ENCODE results near the gene MVP. TPM values are rescaled to one million over a fixed set of nuclear protein-coding genes. Genes with fewer than 3 reads are reported as not detected.

The MVP gene
- polyA plus RNA-seq, 1 donor from 2014 or later = 2.5 TPM

GRCh38 chr16:29839822-29840221 is 19.6 kb downstream of the MVP start:
- Histone ChIP-seq H3K9me3 (ENCODE audit: low read length) (no peaks in the 10 kb centered on the region), H3K9ac (ENCODE audit: low read length) (no peak overlapping the region), H3K4me3 (ENCODE audit: low read length) (no peak overlapping the region), H3F3A (ENCODE audit: insufficient read depth, low read length, poor library complexity, severe bottlenecking) (no peaks in the 10 kb centered on the region), H3K27me3 (ENCODE audit: insufficient read depth, low read depth, low read length) (no peaks in the 10 kb centered on the region), H3K9me2 (ENCODE audit: insufficient read depth, low read length) (no peaks in the 10 kb centered on the region), H4K20me1 (ENCODE audit: insufficient read depth) (no peaks in the 10 kb centered on the region), H3K79me2 (replicated peaks; ENCODE audit: insufficient read depth, low read length) (no peaks in the 10 kb centered on the region), H3K4me2 (ENCODE audit: low read length) (no peak overlapping the region), H3K36me3 (ENCODE audit: insufficient read depth, low read length) (no peaks in the 10 kb centered on the region), H3K27ac (ENCODE audit: low read length) (no peak overlapping the region), H2AFZ (ENCODE audit: low read depth, low read length) (no peak overlapping the region)
- TF ChIP-seq, protein P1, sequence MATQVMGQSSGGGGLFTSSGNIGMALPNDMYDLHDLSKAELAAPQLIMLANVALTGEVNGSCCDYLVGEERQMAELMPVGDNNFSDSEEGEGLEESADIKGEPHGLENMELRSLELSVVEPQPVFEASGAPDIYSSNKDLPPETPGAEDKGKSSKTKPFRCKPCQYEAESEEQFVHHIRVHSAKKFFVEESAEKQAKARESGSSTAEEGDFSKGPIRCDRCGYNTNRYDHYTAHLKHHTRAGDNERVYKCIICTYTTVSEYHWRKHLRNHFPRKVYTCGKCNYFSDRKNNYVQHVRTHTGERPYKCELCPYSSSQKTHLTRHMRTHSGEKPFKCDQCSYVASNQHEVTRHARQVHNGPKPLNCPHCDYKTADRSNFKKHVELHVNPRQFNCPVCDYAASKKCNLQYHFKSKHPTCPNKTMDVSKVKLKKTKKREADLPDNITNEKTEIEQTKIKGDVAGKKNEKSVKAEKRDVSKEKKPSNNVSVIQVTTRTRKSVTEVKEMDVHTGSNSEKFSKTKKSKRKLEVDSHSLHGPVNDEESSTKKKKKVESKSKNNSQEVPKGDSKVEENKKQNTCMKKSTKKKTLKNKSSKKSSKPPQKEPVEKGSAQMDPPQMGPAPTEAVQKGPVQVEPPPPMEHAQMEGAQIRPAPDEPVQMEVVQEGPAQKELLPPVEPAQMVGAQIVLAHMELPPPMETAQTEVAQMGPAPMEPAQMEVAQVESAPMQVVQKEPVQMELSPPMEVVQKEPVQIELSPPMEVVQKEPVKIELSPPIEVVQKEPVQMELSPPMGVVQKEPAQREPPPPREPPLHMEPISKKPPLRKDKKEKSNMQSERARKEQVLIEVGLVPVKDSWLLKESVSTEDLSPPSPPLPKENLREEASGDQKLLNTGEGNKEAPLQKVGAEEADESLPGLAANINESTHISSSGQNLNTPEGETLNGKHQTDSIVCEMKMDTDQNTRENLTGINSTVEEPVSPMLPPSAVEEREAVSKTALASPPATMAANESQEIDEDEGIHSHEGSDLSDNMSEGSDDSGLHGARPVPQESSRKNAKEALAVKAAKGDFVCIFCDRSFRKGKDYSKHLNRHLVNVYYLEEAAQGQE (IDR thresholded peaks at IDR 0.05; ENCODE audit: borderline replicate concordance) = no peak
- TF ChIP-seq SMC3 (conservative IDR thresholded peaks at IDR 0.05; ENCODE audit: poor library complexity) = no peak
- TF ChIP-seq CTCF (IDR thresholded peaks at IDR 0.05; ENCODE audit: poor library complexity, severe bottlenecking) = no peak
- TF ChIP-seq TAF1 (IDR thresholded peaks at IDR 0.05; ENCODE audit: low read depth) = no peak
- TF ChIP-seq MXI1 (conservative IDR thresholded peaks at IDR 0.05; ENCODE audit: poor library complexity, severe bottlenecking) = no peak
- no peak for TF ChIP-seq RAD21 (conservative IDR thresholded peaks at IDR 0.05)
- no peak for TF ChIP-seq EZH2 (IDR thresholded peaks at IDR 0.05; ENCODE audit: borderline replicate concordance, insufficient read depth, low read length, poor library complexity, severe bottlenecking)
- no peak for TF ChIP-seq POLR2AphosphoS5 (IDR thresholded peaks at IDR 0.05)
- no peak for TF ChIP-seq EP300 (conservative IDR thresholded peaks at IDR 0.05; ENCODE audit: poor library complexity, severe bottlenecking)

DNA sequence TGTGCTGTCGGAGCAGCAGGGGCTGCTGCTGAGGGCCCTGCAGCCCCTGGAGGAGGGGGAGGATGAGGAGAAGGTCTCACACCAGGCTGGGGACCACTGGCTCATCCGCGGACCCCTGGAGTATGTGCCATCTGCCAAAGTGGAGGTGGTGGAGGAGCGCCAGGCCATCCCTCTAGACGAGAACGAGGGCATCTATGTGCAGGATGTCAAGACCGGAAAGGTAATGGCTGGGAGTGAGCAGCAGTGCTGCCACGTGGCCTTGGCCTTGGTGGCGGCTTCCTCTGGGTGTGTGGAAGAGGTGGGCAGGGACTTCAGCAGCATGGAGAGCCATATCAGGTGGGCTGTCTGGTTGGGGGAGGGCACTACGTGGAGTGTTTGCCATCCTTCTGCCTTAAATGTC is 20.0 kb downstream of the MVP start:
- H4K20me1 ChIP-seq (ENCODE audit: insufficient read depth) = no peaks in the 10 kb centered on the region
- no peaks in the 10 kb centered on the region for H3K36me3 ChIP-seq (ENCODE audit: insufficient read depth, low read length)
- no peak overlapping the region for H3K4me3 ChIP-seq (ENCODE audit: low read length)
- H3K9ac ChIP-seq (ENCODE audit: low read length) = no peak overlapping the region
- no peak overlapping the region for H3K27ac ChIP-seq (ENCODE audit: low read length)
- no peak for TF ChIP-seq CTCF (IDR thresholded peaks at IDR 0.05; ENCODE audit: poor library complexity, severe bottlenecking)
- TF ChIP-seq RAD21 (conservative IDR thresholded peaks at IDR 0.05) = no peak
- TF ChIP-seq EP300 (conservative IDR thresholded peaks at IDR 0.05; ENCODE audit: poor library complexity, severe bottlenecking) = no peak
- TF ChIP-seq TAF1 (IDR thresholded peaks at IDR 0.05; ENCODE audit: low read depth) = no peak
- no peak for TF ChIP-seq MXI1 (conservative IDR thresholded peaks at IDR 0.05; ENCODE audit: poor library complexity, severe bottlenecking)
- no peak for TF ChIP-seq EZH2 (IDR thresholded peaks at IDR 0.05; ENCODE audit: borderline replicate concordance, insufficient read depth, low read length, poor library complexity, severe bottlenecking)
- no peak for TF ChIP-seq SMC3 (conservative IDR thresholded peaks at IDR 0.05; ENCODE audit: poor library complexity)
- TF ChIP-seq, protein P1 (IDR thresholded peaks at IDR 0.05; ENCODE audit: borderline replicate concordance) = no peak
- no peak for TF ChIP-seq POLR2AphosphoS5 (IDR thresholded peaks at IDR 0.05)
- no peaks in the 10 kb centered on the region for H3K9me2 ChIP-seq (ENCODE audit: insufficient read depth, low read length)
- no peak overlapping the region for H3K4me2 ChIP-seq (ENCODE audit: low read length)
- no peak overlapping the region for H2AFZ ChIP-seq (ENCODE audit: low read depth, low read length)
- no peaks in the 10 kb centered on the region for H3F3A ChIP-seq (ENCODE audit: insufficient read depth, low read length, poor library complexity, severe bottlenecking)
- no peaks in the 10 kb centered on the region for H3K27me3 ChIP-seq (ENCODE audit: insufficient read depth, low read depth, low read length)
- no peaks in the 10 kb centered on the region for H3K79me2 ChIP-seq (replicated peaks; ENCODE audit: insufficient read depth, low read length)
- no peaks in the 10 kb centered on the region for H3K9me3 ChIP-seq (ENCODE audit: low read length)

Data from neural cell (in vitro differentiated cells).